Keratinocyte (primary cell): ENCODE results near the gene SLC39A11.

ENCODE experiments used
- CTCF ChIP-seq, 3 experiments: IDR thresholded peaks in 1 of 3; conservative IDR thresholded peaks in 1 of 3; optimal IDR thresholded peaks in 1 of 3; 2 replicates in 2 of 3; 3 replicates in 1 of 3; pipeline versions ENCODE3 to v1.5.1; 2011; ENCODE audit warnings: low read length in 3 of 3, mild to moderate bottlenecking in 3 of 3, moderate library complexity in 2 of 3, control low read depth in 1 of 3, inconsistent platforms in 1 of 3; ENCODE audit not compliant: insufficient read depth in 2 of 3; ENCODE audit errors: extremely low read depth in 1 of 3
- EZH2 ChIP-seq: IDR thresholded peaks from one replicate; pipeline ENCODE4 v1.6.1; 2012; ENCODE audit warnings: inconsistent platforms, mild to moderate bottlenecking, low read length, moderate library complexity

DNA sequence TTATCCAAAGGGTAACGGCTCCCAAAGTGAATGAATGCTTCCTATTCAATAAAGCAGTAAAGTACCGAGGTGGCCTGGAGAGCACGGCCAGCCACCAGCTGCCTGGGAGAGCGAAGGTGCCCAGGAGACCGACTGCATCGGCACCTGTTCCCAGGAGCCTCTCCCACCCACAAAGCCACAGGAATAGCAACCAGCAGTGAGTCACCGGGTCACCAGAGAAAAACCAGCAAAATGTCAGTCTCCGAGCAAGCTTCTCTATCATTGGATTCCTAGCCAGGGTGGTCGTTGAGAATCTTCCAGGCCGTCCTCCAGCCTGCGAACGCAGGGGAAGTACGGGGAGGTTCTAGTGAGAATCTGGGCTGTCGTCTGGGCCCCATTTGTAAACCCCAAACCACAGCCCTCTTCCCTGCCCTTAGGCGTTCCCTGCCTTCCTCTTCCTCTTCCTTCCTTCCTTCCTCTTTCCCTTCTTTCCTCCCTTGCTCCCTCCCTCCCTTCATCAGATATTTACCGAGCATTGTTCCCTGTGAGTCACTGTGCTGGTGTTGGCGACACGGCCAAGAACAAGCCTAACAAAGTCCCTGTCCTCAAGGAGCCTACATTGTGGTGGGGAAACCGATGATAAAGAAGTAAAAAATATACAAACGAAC is 114.6 kb downstream of the SLC39A11 start:
- TF ChIP-seq CTCF (optimal IDR thresholded peaks at IDR 0.05 in 1 of 3, IDR thresholded peaks at IDR 0.05 in 1 of 3, conservative IDR thresholded peaks at IDR 0.05 in 1 of 3; ENCODE audit: extremely low read depth in 1 of 3, insufficient read depth in 2 of 3, low read length in 3 of 3), result no peak
- no peak for TF ChIP-seq EZH2
